ENCODE results near the gene SLC9A8. TPM values are rescaled to one million over a fixed set of nuclear protein-coding genes. Genes with fewer than 3 reads are reported as not detected.
"Not testable (repeated sequence)": the region's sequence is repeated elsewhere in the genome, so short reads cannot be mapped to it uniquely, and the experiment has no call there.

SLC9A8 gene
- total RNA-seq, 1 donor, result 7.3 TPM

- DNase-seq (ENCODE audit: low read depth), result peak; percentile 94
- no peak overlapping the region for H3K4me3 ChIP-seq (ENCODE audit: low read depth, low read length)
- no peak for TF ChIP-seq CTCF (IDR thresholded peaks at IDR 0.05; ENCODE audit: insufficient read depth, low read depth, low read length)
Observed at GRCh38 chr20:49768204-49769047, 44.2 kb upstream of the SLC9A8 start.

DNA sequence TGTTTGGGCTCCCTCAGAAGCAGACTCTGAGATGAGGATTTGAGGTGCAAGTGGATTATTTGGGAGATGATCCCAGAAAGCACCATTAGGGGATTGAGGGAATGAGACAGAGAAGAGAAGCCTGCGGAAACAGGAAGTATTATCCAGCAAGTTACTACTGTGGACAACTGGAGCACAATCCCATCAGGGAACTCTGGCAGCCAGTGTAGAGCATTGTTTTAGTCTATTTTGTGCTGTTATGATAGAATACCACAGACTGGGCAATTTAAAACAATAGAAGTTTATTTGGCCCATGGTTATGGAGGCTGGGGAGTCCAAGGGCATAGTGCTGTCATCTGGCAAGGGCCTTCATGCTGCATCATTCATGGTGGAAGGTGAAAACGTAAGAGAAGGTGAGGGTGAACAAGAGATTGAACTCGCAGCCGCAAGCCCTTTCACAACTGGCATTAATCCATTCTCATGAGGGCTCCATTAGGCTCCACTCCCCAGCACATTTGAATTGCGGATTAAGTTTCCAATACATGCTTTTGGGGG lies 43.5 kb upstream of the SLC9A8 start:
- no peak overlapping the region for H3K4me3 ChIP-seq (ENCODE audit: low read depth, low read length)
- DNase-seq (ENCODE audit: low read depth), result no peak
- no peak for TF ChIP-seq CTCF (IDR thresholded peaks at IDR 0.05; ENCODE audit: insufficient read depth, low read depth, low read length)

- TF ChIP-seq CTCF (IDR thresholded peaks at IDR 0.05; ENCODE audit: insufficient read depth, low read depth, low read length), result no peak
- no peak overlapping the region for H3K4me3 ChIP-seq (ENCODE audit: low read depth, low read length)
- DNase-seq (ENCODE audit: low read depth), result no peak
Observed at GRCh38 chr20:49770634-49771033, 42.0 kb upstream of the SLC9A8 start.

DNA sequence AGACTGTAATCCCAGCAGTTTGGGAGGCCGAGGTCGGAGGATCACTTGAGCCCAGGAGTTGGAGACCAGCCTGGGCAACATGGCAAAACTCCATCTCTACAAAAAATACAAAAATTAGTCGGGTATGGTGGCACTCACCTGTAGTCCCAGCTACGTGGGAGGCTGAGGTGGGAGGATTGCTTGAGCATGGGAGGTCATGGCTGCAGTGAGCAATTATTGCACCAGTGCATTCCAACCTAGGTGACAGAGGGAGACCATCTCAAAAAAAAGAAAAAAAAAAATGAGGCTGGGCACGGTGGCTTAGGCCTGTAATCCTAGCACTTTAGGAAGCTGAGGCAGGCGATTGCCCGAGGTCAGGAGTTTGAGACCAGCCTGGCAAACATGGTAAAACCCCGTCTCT lies 38.4 kb upstream of the SLC9A8 start:
- not testable (repeated sequence) for H3K4me3 ChIP-seq (ENCODE audit: low read depth, low read length); DNase-seq (ENCODE audit: low read depth)

- TF ChIP-seq CTCF (IDR thresholded peaks at IDR 0.05; ENCODE audit: insufficient read depth, low read depth, low read length), result no peak
- no peak overlapping the region for H3K4me3 ChIP-seq (ENCODE audit: low read depth, low read length)
- DNase-seq (ENCODE audit: low read depth), result peak; percentile 94
Observed at GRCh38 chr20:49775229-49775693, 37.4 kb upstream of the SLC9A8 start.

DNA sequence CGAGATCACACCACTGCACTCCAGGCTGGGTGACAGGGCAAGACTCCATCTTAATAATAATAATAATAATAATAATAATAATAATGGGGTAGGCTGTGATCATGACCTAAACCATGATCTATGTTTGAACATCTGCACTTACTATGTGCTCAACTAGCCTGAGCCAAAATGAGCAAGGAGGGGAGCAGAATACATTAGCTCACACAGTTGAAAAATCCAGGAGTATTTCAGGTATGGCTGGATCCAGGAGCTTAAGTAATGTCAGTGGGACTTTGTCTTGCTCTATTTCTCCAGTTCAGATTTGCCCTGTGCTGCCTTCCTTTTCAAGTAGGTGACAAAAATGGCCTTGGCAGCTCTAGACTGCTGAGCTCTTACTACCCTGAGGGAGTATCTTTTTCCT lies 32.7 kb upstream of the SLC9A8 start:
- no peak for TF ChIP-seq CTCF (IDR thresholded peaks at IDR 0.05; ENCODE audit: insufficient read depth, low read depth, low read length)
- DNase-seq (ENCODE audit: low read depth), result no peak
- no peak overlapping the region for H3K4me3 ChIP-seq (ENCODE audit: low read depth, low read length)

DNA sequence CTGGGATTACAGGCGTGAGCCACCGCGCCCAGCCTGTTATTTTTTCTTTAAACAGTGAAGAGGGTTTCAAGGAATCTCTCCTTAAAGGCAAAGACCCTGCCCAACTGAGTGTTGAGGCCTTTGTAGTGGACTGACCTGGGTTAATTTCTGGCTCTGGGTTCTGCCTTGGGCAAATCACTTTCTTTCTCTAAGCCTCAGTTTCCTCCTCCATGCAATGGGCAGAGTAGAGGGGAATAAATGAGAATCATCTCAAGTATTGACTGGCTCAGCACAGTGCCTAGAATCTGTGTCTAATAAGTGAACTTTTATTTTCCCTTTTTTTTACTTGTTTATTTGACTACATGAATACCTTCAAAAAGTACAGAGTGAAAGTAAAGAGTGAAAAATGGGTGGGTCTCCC lies 31.0 kb upstream of the SLC9A8 start:
- no peak for DNase-seq (ENCODE audit: low read depth)
- TF ChIP-seq CTCF (IDR thresholded peaks at IDR 0.05; ENCODE audit: insufficient read depth, low read depth, low read length), result no peak
- no peak overlapping the region for H3K4me3 ChIP-seq (ENCODE audit: low read depth, low read length)

DNA sequence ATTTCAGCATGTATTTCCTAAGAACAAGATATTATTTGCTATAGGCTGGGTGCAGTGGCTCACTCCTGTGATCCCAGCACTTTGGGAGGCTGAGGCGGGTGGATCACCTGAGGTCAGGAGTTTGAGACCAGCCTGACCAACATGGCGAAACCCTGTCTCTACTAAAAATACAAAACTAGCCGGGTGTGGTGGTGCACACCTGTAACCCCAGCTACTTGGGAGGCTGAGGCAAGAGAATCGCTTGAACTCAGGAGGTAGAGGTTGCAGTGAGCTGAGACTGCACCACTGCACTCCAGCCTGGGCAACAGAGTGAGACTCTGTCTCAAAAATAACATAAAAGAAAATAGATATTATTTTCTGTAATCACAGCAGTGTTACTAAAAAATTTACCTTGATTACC lies 30.2 kb upstream of the SLC9A8 start:
- DNase-seq (ENCODE audit: low read depth); H3K4me3 ChIP-seq (ENCODE audit: low read depth, low read length): not testable (repeated sequence)

GRCh38 chr20:49783021-49783995 lies 29.3 kb upstream of the SLC9A8 start:
- H3K4me3 ChIP-seq (ENCODE audit: low read depth, low read length); DNase-seq (ENCODE audit: low read depth): not testable (repeated sequence)
